Activated T-cell treated with anti-CD3 and anti-CD28 coated beads, Interleukin-2, amount 50 U/mL, for 24 hours (primary cell): Measurements from ENCODE around the gene POU5F2.

Source experiments
- DNase-seq: peaks from one replicate; pipeline ENCODE4 v3.0.0-alpha.2; 2020
- H3K27ac Mint-ChIP-seq: 2 replicates; pipeline ENCODE4 v1.8.0; 2020; ENCODE audit warnings: mild to moderate bottlenecking, mixed read lengths
- H3K27me3 Mint-ChIP-seq: 2 replicates; pipeline ENCODE4 v1.8.0; 2020; ENCODE audit warnings: mixed read lengths
- H3K36me3 Mint-ChIP-seq: 2 replicates; pipeline ENCODE4 v1.8.0; 2020; ENCODE audit warnings: low read depth, mixed read lengths
- H3K4me1 Mint-ChIP-seq: 2 replicates; pipeline ENCODE4 v1.8.0; 2020; ENCODE audit warnings: low read depth, mixed read lengths
- H3K4me3 Mint-ChIP-seq: 2 replicates; pipeline ENCODE4 v1.8.0; 2020; ENCODE audit warnings: mild to moderate bottlenecking, moderate library complexity, mixed read lengths
- H3K9me3 Mint-ChIP-seq: 2 replicates; pipeline ENCODE4 v1.8.0; 2020; ENCODE audit warnings: mixed read lengths

Gene POU5F2

DNA sequence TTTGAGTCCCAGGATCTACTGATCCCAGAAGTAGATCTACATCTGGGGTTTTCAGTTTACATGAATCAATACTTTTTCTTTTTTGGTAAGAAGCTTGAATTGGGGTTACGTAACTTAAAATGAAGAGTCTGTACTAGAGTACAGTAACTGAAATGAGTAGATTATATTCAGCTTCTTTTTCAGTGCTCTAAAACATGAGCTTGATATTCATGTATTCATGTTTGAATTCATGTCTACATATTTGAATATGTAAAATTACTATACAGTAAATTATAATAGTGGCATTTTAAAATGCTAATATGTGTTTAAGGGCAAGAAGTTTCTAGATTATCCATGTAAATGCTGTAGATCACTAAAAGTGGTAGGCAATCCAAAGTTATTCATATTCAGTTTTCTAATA is 14.8 kb downstream of the POU5F2 start:
- Mint-ChIP-seq H3K27ac (no peak overlapping the region), H3K4me1 (peaks cover 5% of the 10 kb centered on the region), H3K36me3 (no peaks in the 10 kb centered on the region), H3K4me3 (no peak overlapping the region), H3K9me3 (no peaks in the 10 kb centered on the region), H3K27me3 (no peaks in the 10 kb centered on the region)
- no peak for DNase-seq

DNA sequence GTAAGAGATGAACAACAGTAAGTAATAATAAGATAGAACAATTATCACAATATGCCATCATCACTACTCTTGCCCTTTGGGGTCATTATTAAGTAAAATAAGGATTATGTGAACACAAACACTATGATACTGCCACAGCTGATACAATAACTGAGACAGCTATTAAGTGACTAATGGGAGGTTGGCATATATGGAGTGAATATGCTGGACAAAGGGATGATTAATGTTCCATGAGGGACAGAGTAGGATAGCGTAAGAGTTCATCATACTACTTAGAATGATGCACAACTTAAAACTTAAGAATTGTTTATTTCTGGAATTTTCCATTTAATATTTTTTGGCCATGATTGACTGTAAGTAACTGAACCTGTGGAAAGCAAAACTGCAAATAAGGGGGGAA is 16.6 kb downstream of the POU5F2 start:
- Mint-ChIP-seq H3K27me3 (no peaks in the 10 kb centered on the region), H3K4me3 (no peak overlapping the region)

DNA sequence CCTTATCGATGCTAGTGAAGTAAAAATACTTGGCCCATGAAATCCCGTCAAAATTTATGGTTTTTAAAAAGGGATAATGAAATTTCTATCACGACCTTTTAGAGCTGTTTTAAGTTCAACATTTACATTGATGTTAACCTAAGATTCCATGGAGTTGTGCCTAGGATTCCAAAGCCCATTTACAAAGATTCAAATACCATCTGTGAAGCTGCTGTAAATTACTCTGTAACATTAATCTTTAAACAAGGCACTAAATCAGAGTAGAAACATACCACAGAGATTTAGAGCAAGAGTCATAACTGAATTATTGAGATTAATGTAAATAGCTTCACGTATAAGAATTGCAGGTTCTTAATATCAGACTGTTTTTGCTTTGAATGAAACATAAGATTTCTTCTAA is 17.7 kb downstream of the POU5F2 start:
- no peak for DNase-seq
- H3K27ac Mint-ChIP-seq: no peak overlapping the region
- H3K4me3 Mint-ChIP-seq: no peak overlapping the region
- no peaks in the 10 kb centered on the region for H3K36me3 Mint-ChIP-seq
- H3K27me3 Mint-ChIP-seq: no peaks in the 10 kb centered on the region
- peaks cover 12% of the 10 kb centered on the region for H3K4me1 Mint-ChIP-seq
- H3K9me3 Mint-ChIP-seq: no peaks in the 10 kb centered on the region

More for the DNA sequence above, 16.6 kb downstream of the POU5F2 start:
- DNase-seq: no peak
- H3K36me3 Mint-ChIP-seq: no peaks in the 10 kb centered on the region
- H3K27ac Mint-ChIP-seq: no peak overlapping the region
- peaks cover 12% of the 10 kb centered on the region for H3K4me1 Mint-ChIP-seq
- no peaks in the 10 kb centered on the region for H3K9me3 Mint-ChIP-seq

DNA sequence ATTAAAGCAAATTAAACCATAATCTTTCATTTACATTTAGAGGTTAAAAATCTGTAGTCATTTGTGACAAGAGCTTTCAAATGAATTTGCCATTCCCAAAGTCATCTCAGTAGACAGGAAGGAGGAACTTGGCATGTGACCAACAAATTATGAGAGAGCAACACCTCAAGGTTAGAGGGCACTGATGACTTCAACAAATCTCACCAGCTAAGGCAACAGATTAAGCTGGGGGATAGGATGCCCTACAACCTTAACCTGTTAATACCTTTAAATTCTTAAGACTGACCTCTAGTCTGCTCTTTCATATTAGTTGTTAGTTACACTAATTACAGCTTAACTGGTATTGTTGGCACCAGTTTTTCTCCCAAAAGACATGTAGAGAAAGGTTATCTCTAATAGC is 18.4 kb downstream of the POU5F2 start:
- H3K9me3 Mint-ChIP-seq: no peaks in the 10 kb centered on the region
- no peak overlapping the region for H3K27ac Mint-ChIP-seq
- H3K4me3 Mint-ChIP-seq: no peak overlapping the region
- H3K27me3 Mint-ChIP-seq: no peaks in the 10 kb centered on the region
- peaks cover 12% of the 10 kb centered on the region for H3K4me1 Mint-ChIP-seq
- DNase-seq: no peak
- no peaks in the 10 kb centered on the region for H3K36me3 Mint-ChIP-seq

DNA sequence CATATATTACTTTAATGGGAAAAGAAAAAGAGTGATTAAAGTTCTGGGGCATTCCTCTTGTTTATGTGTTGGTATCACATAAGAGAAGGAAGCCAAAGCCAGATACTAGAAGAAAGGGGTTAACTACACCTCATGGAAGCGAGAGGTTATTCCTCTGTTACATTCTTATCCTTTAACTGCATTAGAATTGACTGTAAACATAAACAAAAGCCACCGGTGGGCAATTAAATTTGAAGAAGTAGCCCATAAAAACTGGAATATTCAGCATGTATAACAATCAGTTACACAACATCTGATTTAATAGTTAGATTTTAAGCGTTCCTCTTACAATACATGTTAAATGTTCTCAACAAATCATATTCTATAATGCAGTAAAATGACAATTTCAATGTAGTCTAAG is 18.8 kb downstream of the POU5F2 start:
- peaks cover 12% of the 10 kb centered on the region for H3K4me1 Mint-ChIP-seq
- H3K9me3 Mint-ChIP-seq: no peaks in the 10 kb centered on the region
- H3K4me3 Mint-ChIP-seq: no peak overlapping the region
- no peaks in the 10 kb centered on the region for H3K27me3 Mint-ChIP-seq
- H3K36me3 Mint-ChIP-seq: no peaks in the 10 kb centered on the region
- H3K27ac Mint-ChIP-seq: no peak overlapping the region
- no peak for DNase-seq

DNA sequence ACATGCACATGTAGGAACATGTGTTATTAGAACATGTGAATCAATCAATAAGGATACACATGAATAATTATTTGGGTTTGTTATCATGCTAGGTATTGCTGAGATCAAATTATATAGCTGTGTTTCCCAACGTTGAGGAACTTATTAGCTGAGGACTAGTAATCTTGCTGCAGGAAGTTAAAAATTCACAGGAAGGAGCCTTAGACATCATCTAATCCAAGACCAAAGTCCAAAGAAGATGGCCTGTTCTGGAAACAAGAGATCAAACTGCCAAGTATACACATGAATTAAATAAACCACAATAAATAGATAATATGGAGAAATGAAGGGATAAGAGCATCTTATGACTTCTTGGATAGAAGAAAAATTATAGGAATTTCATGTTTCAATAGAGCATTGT is 19.9 kb downstream of the POU5F2 start:
- H3K4me3 Mint-ChIP-seq: no peak overlapping the region
- no peaks in the 10 kb centered on the region for H3K9me3 Mint-ChIP-seq
- peaks cover 12% of the 10 kb centered on the region for H3K4me1 Mint-ChIP-seq
- DNase-seq: no peak
- no peaks in the 10 kb centered on the region for H3K27me3 Mint-ChIP-seq
- H3K36me3 Mint-ChIP-seq: no peaks in the 10 kb centered on the region
- H3K27ac Mint-ChIP-seq: no peak overlapping the region

DNA sequence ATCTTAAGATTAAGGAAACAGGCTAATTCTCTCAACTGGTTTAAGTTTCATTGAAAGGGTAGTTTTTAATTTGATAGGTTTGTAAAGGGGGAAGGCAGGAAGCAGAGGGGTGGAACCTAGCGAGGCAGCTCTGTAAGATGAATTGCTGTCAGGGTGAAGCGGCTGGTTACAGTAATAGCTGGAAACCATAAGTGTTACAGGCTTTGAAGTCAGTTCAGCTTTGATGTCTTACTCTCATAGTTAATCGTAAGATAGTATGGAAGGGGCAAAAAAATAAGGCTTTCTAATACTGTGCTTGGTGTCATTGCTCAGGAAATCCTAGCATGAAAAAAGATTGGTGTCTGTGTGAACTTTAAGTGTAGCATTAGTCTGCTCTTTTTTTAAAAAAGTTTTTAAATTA is 20.3 kb downstream of the POU5F2 start:
- H3K4me3 Mint-ChIP-seq: no peak overlapping the region

DNA sequence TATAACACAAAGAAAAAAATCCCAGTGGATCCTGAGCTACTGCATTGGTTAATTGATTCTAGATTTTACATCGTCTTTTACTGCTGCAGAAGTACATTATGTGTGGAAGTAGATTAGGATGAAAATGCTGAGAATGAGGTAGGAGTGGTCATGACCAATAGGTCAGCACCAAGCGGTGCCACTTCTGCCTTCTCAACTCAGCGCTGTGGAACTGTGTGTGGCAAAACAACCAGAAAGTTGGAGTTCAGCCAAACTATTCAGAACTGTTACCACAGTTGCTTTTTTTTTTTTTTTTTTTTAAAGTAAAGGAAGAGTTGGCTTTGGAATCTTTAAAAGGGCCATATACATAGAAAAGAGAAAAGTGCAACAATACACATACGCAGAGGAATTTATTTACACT is 24.2 kb downstream of the POU5F2 start:
- DNase-seq: no peak
- Mint-ChIP-seq H3K27ac (no peak overlapping the region), H3K9me3 (peaks cover 4% of the 10 kb centered on the region)

More for the DNA sequence above, 20.3 kb downstream of the POU5F2 start:
- H3K27ac Mint-ChIP-seq: no peak overlapping the region
- H3K9me3 Mint-ChIP-seq: no peaks in the 10 kb centered on the region
- H3K27me3 Mint-ChIP-seq: no peaks in the 10 kb centered on the region
- H3K36me3 Mint-ChIP-seq: no peaks in the 10 kb centered on the region
- peaks cover 12% of the 10 kb centered on the region for H3K4me1 Mint-ChIP-seq
- DNase-seq: no peak

DNA sequence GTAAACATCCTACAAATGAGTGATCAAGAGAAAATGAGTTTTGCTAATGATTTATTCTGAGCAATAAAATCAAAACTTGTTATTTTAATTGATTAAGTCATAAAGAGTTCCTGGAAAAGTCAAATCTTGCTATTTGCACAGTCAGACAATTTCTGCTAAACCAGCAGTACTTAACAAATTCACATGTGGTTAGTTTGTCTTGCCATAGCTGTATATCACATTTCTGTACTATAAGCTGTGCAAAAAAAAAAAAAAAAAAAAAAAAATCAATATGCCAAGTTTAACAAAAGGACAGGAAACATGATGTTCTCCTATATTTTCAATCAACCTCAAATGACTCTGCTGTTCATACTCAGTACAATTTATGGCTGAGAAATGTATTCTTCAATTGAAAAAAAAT is 24.9 kb downstream of the POU5F2 start:
- Mint-ChIP-seq H3K27ac (no peak overlapping the region), H3K4me3 (no peak overlapping the region), H3K27me3 (no peaks in the 10 kb centered on the region), H3K36me3 (no peaks in the 10 kb centered on the region), H3K4me1 (peaks cover 6% of the 10 kb centered on the region), H3K9me3 (peaks cover 4% of the 10 kb centered on the region)
- no peak for DNase-seq

More for the DNA sequence above, 24.2 kb downstream of the POU5F2 start:
- Mint-ChIP-seq H3K4me1 (peaks cover 10% of the 10 kb centered on the region), H3K4me3 (no peak overlapping the region), H3K27me3 (no peaks in the 10 kb centered on the region), H3K36me3 (no peaks in the 10 kb centered on the region)

DNA sequence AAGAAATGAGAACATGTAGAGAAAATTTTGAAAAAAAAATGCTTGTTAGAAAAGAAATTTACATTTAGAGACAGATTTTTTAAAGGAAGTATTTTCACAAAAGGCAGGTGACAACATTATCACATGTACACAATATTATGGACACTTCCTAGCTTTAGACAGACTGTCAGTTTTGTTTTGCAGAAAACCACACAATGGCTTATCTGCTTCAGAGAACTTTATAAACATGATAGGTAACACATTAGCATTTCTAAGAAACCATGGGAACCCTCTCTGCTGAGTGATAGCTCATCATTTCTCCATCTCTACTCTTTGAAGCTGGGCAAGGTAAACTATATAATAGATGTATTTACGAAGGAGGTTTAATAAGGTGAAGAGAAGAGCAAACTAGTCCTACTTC is 25.6 kb downstream of the POU5F2 start:
- Mint-ChIP-seq H3K4me1 (no peaks in the 10 kb centered on the region), H3K36me3 (no peaks in the 10 kb centered on the region), H3K9me3 (peaks cover 4% of the 10 kb centered on the region), H3K27me3 (no peaks in the 10 kb centered on the region), H3K27ac (no peak overlapping the region), H3K4me3 (no peak overlapping the region)
- DNase-seq: no peak

DNA sequence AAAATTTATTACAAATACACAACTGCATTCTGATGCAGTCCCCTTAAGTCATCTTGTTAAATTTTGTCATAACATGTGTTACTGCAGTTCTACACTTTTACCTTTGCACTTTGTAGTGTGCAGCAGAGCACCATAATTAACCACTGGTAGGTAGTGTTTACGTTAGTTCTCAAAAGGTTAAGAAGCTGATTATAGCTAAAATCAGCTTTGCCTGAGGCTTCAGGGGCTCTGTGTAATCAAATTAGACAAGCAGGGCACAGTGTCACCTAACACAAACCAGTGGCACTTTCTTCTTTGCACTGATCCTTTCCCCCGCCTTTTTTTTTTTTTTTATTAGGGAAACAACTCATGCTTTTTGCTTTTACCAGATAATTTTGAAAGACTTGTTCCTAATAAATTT is 26.1 kb downstream of the POU5F2 start:
- no peak for DNase-seq
- H3K36me3 Mint-ChIP-seq: no peaks in the 10 kb centered on the region
- no peak overlapping the region for H3K27ac Mint-ChIP-seq
- H3K9me3 Mint-ChIP-seq: peaks cover 4% of the 10 kb centered on the region
- no peaks in the 10 kb centered on the region for H3K27me3 Mint-ChIP-seq
- H3K4me1 Mint-ChIP-seq: no peaks in the 10 kb centered on the region
- no peak overlapping the region for H3K4me3 Mint-ChIP-seq

DNA sequence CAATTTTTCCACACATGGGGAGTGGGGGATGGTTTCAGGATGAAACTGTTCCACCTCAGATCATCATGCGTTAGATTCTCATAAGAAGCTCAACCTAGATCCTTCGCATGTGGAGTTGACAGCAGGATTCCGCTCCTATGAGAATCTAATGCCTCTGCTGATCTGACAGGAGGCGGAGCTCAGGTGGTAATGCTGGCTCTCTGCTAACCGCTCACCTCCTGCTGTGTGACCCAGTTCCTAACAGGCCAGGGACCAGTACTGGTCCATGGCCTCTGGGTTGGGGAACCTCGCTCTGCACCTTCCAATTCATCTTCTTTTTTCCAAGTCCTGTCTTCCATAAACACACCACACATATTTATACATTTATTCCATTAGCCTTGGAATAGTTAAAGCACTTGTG is 33.0 kb downstream of the POU5F2 start:
- Mint-ChIP-seq H3K27ac (no peak overlapping the region), H3K9me3 (peaks cover 4% of the 10 kb centered on the region), H3K4me3 (no peak overlapping the region)

DNA sequence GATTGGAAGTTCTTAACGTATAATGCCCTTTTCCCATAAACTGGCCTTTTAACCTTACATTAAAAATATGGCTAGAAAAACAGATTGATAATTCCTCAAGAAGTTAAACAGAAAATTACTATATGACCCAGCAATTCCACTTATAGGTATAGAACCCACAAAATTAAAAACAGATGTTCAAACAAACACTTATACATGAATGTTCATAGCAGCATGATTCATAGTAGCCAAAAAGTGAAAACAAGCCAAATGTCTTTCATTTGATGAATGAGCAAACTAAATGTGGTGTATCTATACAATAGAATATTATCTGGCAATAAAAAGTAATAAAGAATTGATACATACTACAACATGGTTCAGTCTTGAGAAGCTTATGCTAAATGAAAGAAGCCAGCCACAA is 35.5 kb downstream of the POU5F2 start:
- Mint-ChIP-seq H3K9me3 (no peaks in the 10 kb centered on the region), H3K27me3 (no peaks in the 10 kb centered on the region), H3K27ac (no peak overlapping the region), H3K4me1 (peaks cover 5% of the 10 kb centered on the region), H3K36me3 (peaks cover 5% of the 10 kb centered on the region), H3K4me3 (no peak overlapping the region)
- no peak for DNase-seq

More for the DNA sequence above, 33.0 kb downstream of the POU5F2 start:
- no peak for DNase-seq
- Mint-ChIP-seq H3K4me1 (peaks cover under 1% of the 10 kb centered on the region), H3K27me3 (no peaks in the 10 kb centered on the region), H3K36me3 (peaks cover 3% of the 10 kb centered on the region)

DNA sequence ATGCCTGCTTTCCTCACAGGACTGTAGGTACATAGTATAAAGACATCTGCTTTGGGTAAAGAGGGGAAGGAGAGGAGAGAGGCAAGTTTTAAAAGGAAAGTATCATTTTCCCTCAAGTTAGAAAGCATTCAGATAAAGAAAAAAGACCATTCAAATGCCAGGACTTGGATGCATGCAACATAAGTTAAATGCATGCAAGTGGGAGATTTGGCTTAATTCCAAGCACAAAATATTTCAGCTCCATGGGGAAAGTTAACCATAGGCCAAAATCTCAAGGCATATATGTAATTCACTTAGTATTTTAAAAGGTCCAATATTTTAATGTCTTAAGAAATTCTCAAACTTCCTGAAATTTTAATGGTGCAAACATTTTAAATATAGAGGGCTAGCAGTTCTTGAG is 36.4 kb downstream of the POU5F2 start:
- Mint-ChIP-seq H3K4me1 (peaks cover 5% of the 10 kb centered on the region), H3K9me3 (no peaks in the 10 kb centered on the region), H3K36me3 (peaks cover 5% of the 10 kb centered on the region), H3K27me3 (no peaks in the 10 kb centered on the region), H3K27ac (no peak overlapping the region), H3K4me3 (no peak overlapping the region)
- DNase-seq: no peak

DNA sequence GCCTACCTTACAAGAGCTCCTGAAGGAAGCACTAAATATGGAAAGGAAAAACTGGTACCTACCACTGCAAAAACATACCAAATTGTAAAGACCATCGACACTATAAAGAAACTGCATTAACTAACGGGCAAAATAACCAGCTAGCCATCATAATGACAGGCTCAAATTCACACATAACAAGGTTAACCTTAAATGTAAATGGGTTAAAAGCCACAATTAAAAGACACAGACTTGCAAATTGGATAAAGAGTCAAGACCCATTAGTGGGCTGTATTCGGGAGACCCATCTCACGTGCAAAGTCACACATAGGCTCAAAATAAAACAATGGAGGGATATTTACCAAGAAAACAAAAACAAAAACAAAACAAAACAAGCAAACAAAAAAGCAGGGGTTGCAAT is 49.4 kb downstream of the POU5F2 start:
- DNase-seq: no peak
- Mint-ChIP-seq H3K27me3 (no peaks in the 10 kb centered on the region), H3K9me3 (peaks cover 48% of the 10 kb centered on the region), H3K27ac (no peak overlapping the region), H3K4me3 (no peak overlapping the region), H3K36me3 (peaks cover 67% of the 10 kb centered on the region), H3K4me1 (no peaks in the 10 kb centered on the region)
